ENCODE data around the gene PNISR. TPM values are rescaled to one million over a fixed set of nuclear protein-coding genes. Genes with fewer than 3 reads are reported as not detected.

The PNISR gene
- total and polyA plus RNA-seq, 2 of the 13 experiments (the other 11 are each of a cell fraction or from before 2014, with no cell fraction given): 43.0 to 48.0 TPM

GRCh38 chr6:99393698-99394531, 31.2 kb downstream of the PNISR start, which contains the start of gene COQ3 (continued):
- TF ChIP-seq ZNF407 (CRISPR knock-in tag; IDR thresholded peaks at IDR 0.05; ENCODE audit: not compliant biosample characterization): no peak
- no peak; the same call in 1 of the 2 replicates for TF ChIP-seq ZNF761 (CRISPR knock-in tag; conservative IDR thresholded peaks at IDR 0.05)
- TF ChIP-seq DBP (CRISPR knock-in tag; IDR thresholded peaks at IDR 0.05; ENCODE audit: not compliant biosample characterization): no peak
- no peak for TF ChIP-seq ZBTB1 (CRISPR knock-in tag; IDR thresholded peaks at IDR 0.05; ENCODE audit: borderline replicate concordance)
- no peak for TF ChIP-seq ZNF33B (CRISPR knock-in tag; IDR thresholded peaks at IDR 0.05)
- TF ChIP-seq ZNF20 (CRISPR knock-in tag; IDR thresholded peaks at IDR 0.05): no peak
- peak in 1 of 2 experiments; percentile 28; a peak in 2 of 4 replicates for TF ChIP-seq NR2F1 (CRISPR knock-in tag; IDR thresholded peaks at IDR 0.05)
- no peak for TF ChIP-seq SP1 (IDR thresholded peaks at IDR 0.05)
- TF ChIP-seq SP1 (CRISPR knock-in tag; IDR thresholded peaks at IDR 0.05): no peak
- TF ChIP-seq ZNF350 (CRISPR knock-in tag; IDR thresholded peaks at IDR 0.05; ENCODE audit: borderline replicate concordance, low read depth): peak; percentile 73; the same call in 1 of the 2 replicates
- TF ChIP-seq ZNF205 (CRISPR knock-in tag; IDR thresholded peaks at IDR 0.05): no peak
- TF ChIP-seq, protein P1, sequence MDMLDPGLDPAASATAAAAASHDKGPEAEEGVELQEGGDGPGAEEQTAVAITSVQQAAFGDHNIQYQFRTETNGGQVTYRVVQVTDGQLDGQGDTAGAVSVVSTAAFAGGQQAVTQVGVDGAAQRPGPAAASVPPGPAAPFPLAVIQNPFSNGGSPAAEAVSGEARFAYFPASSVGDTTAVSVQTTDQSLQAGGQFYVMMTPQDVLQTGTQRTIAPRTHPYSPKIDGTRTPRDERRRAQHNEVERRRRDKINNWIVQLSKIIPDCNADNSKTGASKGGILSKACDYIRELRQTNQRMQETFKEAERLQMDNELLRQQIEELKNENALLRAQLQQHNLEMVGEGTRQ (IDR thresholded peaks at IDR 0.05; ENCODE audit: low read depth, low read length): no peak
- TF ChIP-seq, protein P1 (CRISPR knock-in tag; IDR thresholded peaks at IDR 0.05; ENCODE audit: borderline replicate concordance): no peak
- TF ChIP-seq, protein P2, sequence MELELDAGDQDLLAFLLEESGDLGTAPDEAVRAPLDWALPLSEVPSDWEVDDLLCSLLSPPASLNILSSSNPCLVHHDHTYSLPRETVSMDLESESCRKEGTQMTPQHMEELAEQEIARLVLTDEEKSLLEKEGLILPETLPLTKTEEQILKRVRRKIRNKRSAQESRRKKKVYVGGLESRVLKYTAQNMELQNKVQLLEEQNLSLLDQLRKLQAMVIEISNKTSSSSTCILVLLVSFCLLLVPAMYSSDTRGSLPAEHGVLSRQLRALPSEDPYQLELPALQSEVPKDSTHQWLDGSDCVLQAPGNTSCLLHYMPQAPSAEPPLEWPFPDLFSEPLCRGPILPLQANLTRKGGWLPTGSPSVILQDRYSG (CRISPR knock-in tag; IDR thresholded peaks at IDR 0.05): no peak
- no peak for TF ChIP-seq CEBPG (CRISPR knock-in tag; IDR thresholded peaks at IDR 0.05)
- peak; percentile 71; the same call in 1 of the 2 replicates for TF ChIP-seq ZNF691 (CRISPR knock-in tag; IDR thresholded peaks at IDR 0.05; ENCODE audit: borderline replicate concordance, low read depth)

Data from HepG2 (cell line).